Pulmonary artery endothelial cell (primary cell): Measurements from ENCODE around the gene FASTKD2. TPM values are rescaled to one million over a fixed set of nuclear protein-coding genes. Genes with fewer than 3 reads are reported as not detected.

Source experiments
- DNase-seq: peaks from one replicate; pipeline ENCODE4 v3.0.0-alpha.2; 2011; ENCODE audit warnings: low read depth, low spot score
- total RNA-seq: library from RNA; depleted of rRNA; stranded (reverse); fragments of >200 nt; gene quantifications from 2 replicates; pipeline ENCODE4 v1.2.3, GENCODE V29; 2014

The FASTKD2 gene
- total RNA-seq, 1 donor from 2014 or later, result 47.2 TPM

DNA sequence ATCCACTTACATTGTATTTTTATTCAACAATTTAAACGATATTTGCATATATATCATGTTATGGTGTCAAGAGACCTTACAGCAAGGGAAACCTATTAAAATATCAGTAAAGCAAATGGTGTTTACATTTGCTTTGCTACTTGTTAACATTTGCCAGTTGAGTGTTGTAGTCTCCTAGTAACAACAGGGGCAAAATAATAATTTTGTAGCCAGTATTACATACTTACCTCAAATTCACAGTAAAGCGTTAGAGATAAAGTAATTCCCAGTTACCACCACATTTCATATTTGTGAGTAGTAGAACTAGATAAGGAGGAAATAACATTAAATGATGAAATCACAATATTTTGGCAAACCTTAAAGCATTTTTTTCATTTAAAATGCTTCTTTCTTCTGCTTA lies 71.3 kb downstream of the FASTKD2 start:
- DNase-seq, result no peak

DNA sequence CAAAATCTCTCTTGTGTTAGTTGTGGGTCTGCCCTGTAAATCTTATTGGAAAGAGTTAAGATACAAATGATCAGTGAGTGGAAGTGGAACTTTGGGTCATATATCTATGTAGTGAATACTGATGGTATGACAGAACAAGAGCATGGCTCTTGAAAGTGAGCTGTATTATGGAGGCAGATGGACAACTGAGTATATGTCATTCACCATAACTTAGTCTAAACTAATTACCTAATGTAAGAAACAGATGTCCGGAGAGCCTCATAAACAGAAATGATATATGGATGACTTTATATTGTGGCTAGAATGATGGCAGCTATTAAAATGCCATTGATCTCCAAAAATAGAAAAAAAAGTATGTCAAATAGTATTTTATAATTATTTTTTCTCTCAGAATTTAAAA lies 72.4 kb downstream of the FASTKD2 start:
- no peak for DNase-seq

GRCh38 chr2:206838690-206839089 lies 73.3 kb downstream of the FASTKD2 start:
- no peak for DNase-seq

GRCh38 chr2:206840999-206841398 lies 75.6 kb downstream of the FASTKD2 start:
- DNase-seq, result no peak

Other genes starting within 250 kb of the FASTKD2 start
- gene FAM237A, start 123.1 kb upstream of the FASTKD2 start, total RNA-seq, result not detected in 2 replicates
- not detected in 2 replicates for gene DYTN, start 47.2 kb upstream of the FASTKD2 start, total RNA-seq
- 0.26 and 0.35 TPM in 2 replicates for gene MDH1B, start 278 bp upstream of the FASTKD2 start, total RNA-seq
- gene CPO, start 173.9 kb downstream of the FASTKD2 start, total RNA-seq, result not detected in 2 replicates